IMR-90 (cell line): ENCODE results near the gene P4HA3. TPM values are rescaled to one million over a fixed set of nuclear protein-coding genes. Genes with fewer than 3 reads are reported as not detected.

Experiments
- ATAC-seq: fragments of 200-7000 bp; cut with Tn5 transposase; 2 replicates; pipeline ENCODE4 v1.9.1; 2020; ENCODE audit warnings: low read depth, mild to moderate bottlenecking, moderate library complexity
- BruUV-seq: library from RNA; stranded (reverse); fragments of 400-500 nt; replicated peaks from 2 replicates; lab custom pipeline; 2021; lab: Mats Ljungman, UMichigan
- CTCF ChIA-PET: fragments of 300-600 bp; formaldehyde crosslinking; extraction: SDS; loops from one replicate; lab custom pipeline; 2021; ENCODE audit warnings: antibody characterized with exemption; lab: Yijun Ruan, JAX
- POLR2A ChIA-PET: fragments of 300-600 bp; sonication (Branson Sonifier 250); formaldehyde crosslinking; loops from one replicate; lab custom pipeline; 2022; ENCODE audit warnings: antibody characterized with exemption; ENCODE audit not compliant: unreplicated experiment; lab: Charles Lee
- DNase-seq: peaks from one replicate; pipeline ENCODE4 v3.0.0; 2013
- H2AFZ ChIP-seq: replicated peaks from 2 replicates; pipeline ENCODE3; 2013; ENCODE audit warnings: low read length, mild to moderate bottlenecking; ENCODE audit not compliant: poor library complexity
- H2AK5ac ChIP-seq: 2 replicates; pipeline ENCODE4 v1.6.1; 2013; ENCODE audit warnings: low read depth, low read length, inconsistent platforms
- H2AK9ac ChIP-seq: replicated peaks from 2 replicates; pipeline ENCODE3; 2013; ENCODE audit warnings: mild to moderate bottlenecking, low read depth, low read length, moderate library complexity; ENCODE audit not compliant: poor library complexity
- H2BK120ac ChIP-seq: 2 replicates; pipeline ENCODE4 v1.6.1; 2013; ENCODE audit warnings: low read depth, low read length, inconsistent platforms
- H2BK15ac ChIP-seq: 3 replicates; pipeline ENCODE4 v1.6.1; 2013; ENCODE audit warnings: low read depth, low read length, inconsistent platforms
- H2BK20ac ChIP-seq: 2 replicates; pipeline ENCODE4 v1.6.1; 2013; ENCODE audit warnings: low read depth, mild to moderate bottlenecking, inconsistent platforms, low read length, moderate library complexity
- H2BK5ac ChIP-seq: 2 replicates; pipeline ENCODE4 v1.6.1; 2013; ENCODE audit warnings: mild to moderate bottlenecking, low read depth, low read length, inconsistent platforms; ENCODE audit not compliant: poor library complexity, severe bottlenecking
- H3K14ac ChIP-seq: replicated peaks from 2 replicates; pipeline ENCODE4 v1.6.1; 2013; ENCODE audit warnings: low read depth, low read length, inconsistent platforms
- H3K18ac ChIP-seq: 2 replicates; pipeline ENCODE4 v1.6.1; 2013; ENCODE audit warnings: low read depth, low read length, control low read depth
- H3K23ac ChIP-seq: 2 replicates; pipeline ENCODE4 v1.6.1; 2013; ENCODE audit warnings: low read depth, low read length, inconsistent platforms
- H3K27ac ChIP-seq: 2 replicates; pipeline ENCODE4 v1.5.1; 2013; ENCODE audit warnings: mild to moderate bottlenecking, control low read depth, low read length; ENCODE audit not compliant: insufficient read depth
- H3K27me3 ChIP-seq: 2 replicates; pipeline ENCODE4 v1.6.1; 2013; ENCODE audit warnings: low read length; ENCODE audit not compliant: control insufficient read depth, insufficient read depth
- H3K36me3 ChIP-seq: 2 replicates; pipeline ENCODE4 v1.6.1; 2013; ENCODE audit warnings: low read length, mixed read lengths; ENCODE audit not compliant: control insufficient read depth, insufficient read depth
- H3K4ac ChIP-seq: 2 replicates; pipeline ENCODE4 v1.6.1; 2013; ENCODE audit warnings: low read depth, low read length, inconsistent platforms
- H3K4me1 ChIP-seq: 2 replicates; pipeline ENCODE4 v1.6.1; 2013; ENCODE audit warnings: low read length, mixed read lengths; ENCODE audit not compliant: control insufficient read depth, insufficient read depth
- H3K4me2 ChIP-seq: 2 replicates; pipeline ENCODE4 v1.6.1; 2013; ENCODE audit warnings: low read depth, mild to moderate bottlenecking, control low read depth, low read length, moderate library complexity
- H3K4me3 ChIP-seq: 2 replicates; pipeline ENCODE4 v1.5.1; 2013; ENCODE audit warnings: low read depth, mild to moderate bottlenecking, control low read depth, low read length, moderate library complexity; ENCODE audit not compliant: insufficient read depth
- H3K56ac ChIP-seq: 2 replicates; pipeline ENCODE4 v1.6.1; 2013; ENCODE audit warnings: low read length, inconsistent platforms; ENCODE audit not compliant: insufficient read depth; ENCODE audit errors: extremely low read depth
- H3K79me1 ChIP-seq, 2 experiments: 2 replicates each; pipeline ENCODE4 v1.6.1; 2013; ENCODE audit warnings: low read length in 2 of 2, inconsistent platforms in 1 of 2, low read depth in 1 of 2
- H3K9ac ChIP-seq: 2 replicates; pipeline ENCODE4 v1.6.1; 2013; ENCODE audit warnings: low read depth, low read length, control low read depth
- H3K9me1 ChIP-seq: 2 replicates; pipeline ENCODE4 v1.6.1; 2013; ENCODE audit warnings: low read length, inconsistent platforms; ENCODE audit not compliant: insufficient read depth
- H3K9me3 ChIP-seq: 2 replicates; pipeline ENCODE4 v1.6.1; 2013; ENCODE audit warnings: low read length; ENCODE audit not compliant: control insufficient read depth, insufficient read depth
- H4K20me1 ChIP-seq: 2 replicates; pipeline ENCODE4 v1.6.1; 2013; ENCODE audit warnings: low read length, inconsistent platforms; ENCODE audit not compliant: insufficient read depth
- H4K5ac ChIP-seq: 2 replicates; pipeline ENCODE4 v1.6.1; 2013; ENCODE audit warnings: mild to moderate bottlenecking, low read depth, low read length, control low read depth
- H4K8ac ChIP-seq, 2 experiments: 2 replicates each; pipeline ENCODE4 v1.6.1; 2013; ENCODE audit warnings: low read depth in 2 of 2, low read length in 2 of 2, control low read depth in 1 of 2, inconsistent platforms in 1 of 2
- H4K91ac ChIP-seq: 2 replicates; pipeline ENCODE4 v1.6.1; 2013; ENCODE audit warnings: low read depth, low read length, inconsistent platforms; ENCODE audit not compliant: insufficient read depth
- CTCF ChIP-seq: conservative IDR thresholded peaks from 2 replicates; pipeline ENCODE4 v1.5.1; 2012; ENCODE audit warnings: mild to moderate bottlenecking, low read depth, low read length, improper control_type of control experiment
- ELK1 ChIP-seq: fragments of 150-350 bp; IDR thresholded peaks from 2 replicates; pipeline ENCODE4 v1.6.1; 2016; ENCODE audit warnings: low read depth, mild to moderate bottlenecking, low read length, moderate library complexity, borderline replicate concordance
- WGBS, 2 experiments: methylation state at CpG; one replicate each; pipeline versions ENCODE4 v1.1.5 to v1.1.7; 2013; ENCODE audit warnings: missing lambda C conversion rate in 2 of 2; ENCODE audit not compliant: insufficient read length in 1 of 2; ENCODE audit errors: extremely low coverage in 2 of 2; 5-methylcytosine and 5-hydroxymethylcytosine counted together
- dilution Hi-C: fragments of 300-500 bp; cut with HindIII; formaldehyde crosslinking; loops from one replicate; pipeline ENCODE4 v1.14.3; 2018; ENCODE audit warnings: low sequenced_read_pairs; ENCODE audit not compliant: unreplicated experiment
- in situ Hi-C: fragments of 300-500 bp; cut with MboI; formaldehyde crosslinking; loops from 3 replicates; pipeline ENCODE4 v1.14.3; 2019; ENCODE audit warnings: low sequenced_read_pairs, inconsistent platforms, mixed read lengths
- intact Hi-C: fragments of 100-400 bp; cut with micrococcal nuclease; formaldehyde crosslinking; loops from 2 replicates; pipeline ENCODE4 v1.10.0; 2022
- polyA plus RNA-seq, 3 experiments: library from polyadenylated mRNA; depleted of rRNA; stranded (reverse); fragments of >200 nt; gene quantifications; 2 replicates each; pipeline ENCODE4 v1.2.3, GENCODE V29; 2012; ENCODE audit warnings: low replicate concordance in 1 of 3
- total RNA-seq: library from RNA; depleted of rRNA; stranded (reverse); fragments of >200 nt; gene quantifications from 2 replicates; pipeline ENCODE4 v1.2.3, GENCODE V29; 2012

The P4HA3 gene
- total and polyA plus RNA-seq, 2 of the 4 experiments (the other 2 are of a cell fraction): 2.9 to 5.7 TPM

- Histone ChIP-seq H3K23ac (peak overlapping the region; percentile 61), H2BK120ac (peak overlapping the region; percentile 73; the same call in 1 of the 2 replicates), H4K20me1 (no peaks in the 10 kb centered on the region), H3K4ac (peak overlapping the region; percentile 78; the same call in 1 of the 2 replicates), H2AK9ac (no peak overlapping the region), H2BK15ac (peak overlapping the region; percentile 94; the same call in 2 of the 3 replicates), H3K18ac (peak overlapping the region; percentile 97), H3K27me3 (no peaks in the 10 kb centered on the region), H3K9me3 (no peaks in the 10 kb centered on the region), H3K14ac (peak overlapping the region; percentile 75; the same call in 1 of the 2 replicates), H3K9ac (no peak overlapping the region), H3K4me1 (peaks cover 31% of the 10 kb centered on the region), H2BK5ac (peak overlapping the region; percentile 53), H2AFZ (no peak overlapping the region), H2BK20ac (peak overlapping the region; percentile 58; the same call in 1 of the 2 replicates), H2AK5ac (peak overlapping the region; percentile 7), H3K4me3 (no peak overlapping the region), H4K91ac (peak overlapping the region; percentile 18; the same call in 1 of the 2 replicates), H3K56ac (no peak overlapping the region), H3K4me2 (no peak overlapping the region), H3K79me1 (no peaks in the 10 kb centered on the region), H3K9me1 (peaks cover 28% of the 10 kb centered on the region), H3K27ac (no peak overlapping the region), H4K5ac (peak overlapping the region; percentile 69; the same call in 1 of the 2 replicates), H4K8ac (peak overlapping the region in 1 of 2 experiments; percentile 33; a peak in 2 of 4 replicates), H3K36me3 (peaks cover 4% of the 10 kb centered on the region)
- in situ Hi-C loops: no loop called here
- ChIA-PET CTCF (no interaction called here), POLR2A (no interaction called here)
- no TSS peak for BruUV-seq
- no peak for TF ChIP-seq CTCF
- TF ChIP-seq ELK1: no peak
- no peak for ATAC-seq
- no peak for DNase-seq
- dilution Hi-C loops: no loop called here
- whole genome bisulfite sequencing, 2 experiments: 100% methylated on average over 2 of the region's 3 CpGs; no CpG with 5 or more reads in 1 of the 2 experiments
- intact Hi-C loops: no loop called here
Measured at GRCh38 chr11:74283580-74284180, 27.8 kb downstream of the P4HA3 start.
